ENCODE measurements around the gene FOXE3.

GRCh38 chr1:47385020-47385419 is 31.1 kb upstream of the FOXE3 start:
- TF ChIP-seq YY1 (IDR thresholded peaks at IDR 0.05; ENCODE audit: insufficient read depth, insufficient read length) = no peak
- TF ChIP-seq SUZ12 (IDR thresholded peaks at IDR 0.05; ENCODE audit: extremely low read depth, insufficient read depth, insufficient read length) = no peak
- no peak for TF ChIP-seq ZNF274 (IDR thresholded peaks at IDR 0.05; ENCODE audit: low read depth, low read length)
